ENCODE data around the gene VCAM1.

The VCAM1 gene

DNA sequence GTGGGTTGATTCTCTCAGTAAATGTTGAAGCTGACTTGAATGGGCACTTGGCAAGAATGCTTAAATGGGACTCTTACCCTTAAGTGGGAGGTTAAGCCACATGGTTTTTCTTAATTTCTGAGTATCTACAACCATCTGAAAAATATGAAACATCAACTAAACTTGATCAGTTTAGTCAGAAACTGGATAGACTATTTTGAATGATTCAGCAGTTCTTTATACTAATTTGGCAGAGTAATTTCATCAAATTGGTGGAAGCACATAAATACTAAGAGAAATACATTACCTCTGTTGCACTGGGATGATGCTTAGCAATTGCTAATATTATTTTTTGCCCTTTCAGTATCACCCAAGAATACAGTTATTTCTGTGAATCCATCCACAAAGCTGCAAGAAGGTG is 4.7 kb downstream of the VCAM1 start:
- DNase-seq (ENCODE audit: low spot score): no peak

- no peak for DNase-seq (ENCODE audit: low spot score)
Observed at GRCh38 chr1:100730130-100730529, 10.6 kb downstream of the VCAM1 start.

DNA sequence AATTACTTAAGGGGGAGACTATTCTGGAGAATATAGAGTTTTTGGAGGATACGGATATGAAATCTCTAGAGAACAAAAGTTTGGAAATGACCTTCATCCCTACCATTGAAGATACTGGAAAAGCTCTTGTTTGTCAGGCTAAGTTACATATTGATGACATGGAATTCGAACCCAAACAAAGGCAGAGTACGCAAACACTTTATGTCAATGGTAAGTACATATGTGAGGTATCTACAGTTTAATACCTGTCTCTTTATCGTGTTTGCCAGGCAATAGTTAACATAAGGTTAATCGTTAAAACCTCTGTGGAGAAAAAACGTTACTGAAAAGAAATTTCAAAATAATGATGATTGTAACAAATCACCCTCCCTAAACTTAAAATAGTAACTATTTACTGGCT is 11.8 kb downstream of the VCAM1 start:
- no peak for DNase-seq (ENCODE audit: low spot score)

GRCh38 chr1:100731758-100732157 is 12.2 kb downstream of the VCAM1 start:
- no peak for DNase-seq (ENCODE audit: low spot score)

DNA sequence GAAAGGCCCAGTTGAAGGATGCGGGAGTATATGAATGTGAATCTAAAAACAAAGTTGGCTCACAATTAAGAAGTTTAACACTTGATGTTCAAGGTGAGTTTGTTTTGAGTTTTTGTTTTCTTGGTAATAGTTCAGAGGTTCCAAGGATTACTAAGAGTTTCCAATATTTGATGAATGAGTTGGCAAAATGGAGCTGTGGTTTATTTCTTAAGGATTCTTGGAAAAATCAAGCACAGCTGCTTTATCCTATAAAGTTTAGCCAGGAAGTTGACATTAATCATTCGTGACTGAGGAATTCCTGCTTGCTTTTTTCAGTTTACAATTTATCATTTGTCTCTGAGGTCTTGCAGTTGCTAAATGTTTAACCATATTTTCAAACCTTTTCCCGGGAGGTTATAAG is 15.1 kb downstream of the VCAM1 start:
- DNase-seq (ENCODE audit: low spot score): no peak

GRCh38 chr1:100735244-100735643 is 15.7 kb downstream of the VCAM1 start:
- DNase-seq (ENCODE audit: low spot score): no peak

DNA sequence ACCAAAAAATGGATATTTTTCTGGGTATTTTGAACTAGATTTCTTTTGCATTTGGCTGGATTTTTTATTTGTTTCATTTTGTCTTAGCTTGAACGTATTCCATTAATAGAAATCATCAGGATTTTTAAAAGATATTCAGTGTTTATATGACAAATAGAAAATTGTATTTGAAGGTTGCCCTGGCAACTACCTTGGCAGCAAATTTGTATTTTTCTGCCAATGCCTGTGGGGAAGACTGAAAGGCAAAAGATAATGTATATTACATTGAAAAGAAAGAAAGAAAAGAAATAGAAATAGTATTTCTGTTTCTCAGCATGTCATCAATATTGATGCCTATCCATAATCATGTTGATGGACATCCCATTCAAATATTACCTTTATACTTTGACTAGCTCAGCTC is 16.8 kb downstream of the VCAM1 start:
- no peak for DNase-seq (ENCODE audit: low spot score)

DNA sequence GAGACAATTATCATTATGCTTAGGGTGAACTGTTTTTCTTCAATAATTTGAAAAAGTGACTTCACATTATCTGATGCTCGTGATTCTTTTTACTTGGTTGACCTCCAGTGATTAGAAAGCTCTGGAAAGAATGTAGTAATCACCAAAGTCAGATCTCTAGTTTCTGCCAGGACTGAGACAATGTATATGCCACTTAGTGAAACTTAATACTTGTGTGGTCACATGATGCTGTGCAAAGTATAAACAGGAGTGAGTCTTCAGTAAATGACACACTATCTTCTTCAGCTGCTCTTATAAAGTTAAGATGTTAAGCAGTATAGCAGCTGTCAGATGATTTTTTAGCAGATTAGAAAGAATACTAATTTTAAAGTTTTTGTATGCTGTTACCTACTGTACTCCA is 17.2 kb downstream of the VCAM1 start:
- no peak for DNase-seq (ENCODE audit: low spot score)

DNA sequence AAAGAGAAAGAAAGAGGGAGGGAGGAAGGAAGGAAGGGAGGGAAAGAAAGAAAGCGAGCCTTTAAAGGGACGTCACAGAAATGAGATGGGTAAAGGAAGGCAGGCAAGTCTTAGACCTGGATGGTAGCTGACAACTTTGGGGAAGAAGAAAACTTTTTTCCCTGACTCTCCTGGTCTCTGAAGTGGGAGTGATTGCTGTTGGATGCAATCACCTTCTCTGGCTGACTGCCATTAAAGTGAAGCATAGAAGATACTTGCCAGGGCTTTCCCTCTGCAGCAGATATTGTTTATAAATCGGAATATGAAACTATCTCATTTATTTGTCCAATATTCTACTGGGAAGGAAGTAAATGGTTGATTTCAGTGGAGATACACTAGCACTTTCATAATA is 27.0 kb downstream of the VCAM1 start:
- DNase-seq (ENCODE audit: low spot score): no peak

DNA sequence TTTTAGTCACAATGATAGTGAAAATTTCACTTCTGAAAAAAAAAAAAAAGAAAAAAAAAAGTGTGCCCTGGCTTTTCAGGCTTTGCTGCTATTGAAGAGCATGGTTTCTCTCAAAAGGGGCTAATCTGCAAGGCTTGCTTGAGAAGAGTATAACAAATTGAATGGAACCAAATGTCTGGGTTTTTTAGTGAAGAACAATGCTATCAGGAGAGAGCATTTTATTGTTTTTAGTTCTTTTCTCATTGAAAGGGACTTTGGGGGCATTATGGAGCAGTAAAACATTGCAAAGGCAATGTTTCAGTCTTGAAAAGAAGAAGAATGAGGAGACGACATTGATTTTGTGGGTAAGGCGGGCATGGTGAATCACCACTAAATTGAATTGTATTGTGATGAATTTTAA is 28.2 kb downstream of the VCAM1 start:
- no peak for DNase-seq (ENCODE audit: low spot score)

- DNase-seq (ENCODE audit: low spot score): no peak
Observed at GRCh38 chr1:100750005-100750885, 30.7 kb downstream of the VCAM1 start.

DNA sequence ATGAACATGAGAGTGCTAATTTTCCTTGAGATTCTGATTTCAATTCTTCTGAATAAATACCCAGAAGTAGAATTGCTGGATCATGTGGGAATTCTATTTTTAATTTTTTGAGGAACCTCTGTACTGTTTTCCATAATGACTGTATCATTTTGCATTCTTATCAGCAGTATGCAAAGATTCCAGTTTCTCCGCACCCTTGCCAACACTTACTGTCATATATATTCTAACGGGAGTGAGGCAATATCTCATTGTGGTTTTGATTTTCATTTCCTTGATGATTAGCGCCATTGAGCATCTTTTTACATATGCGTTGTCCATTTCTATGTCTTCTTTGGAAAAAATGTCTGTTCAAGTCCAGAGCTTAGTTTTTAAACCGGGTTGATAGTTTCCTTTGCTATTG is 33.2 kb downstream of the VCAM1 start:
- DNase-seq (ENCODE audit: low spot score): no peak

DNA sequence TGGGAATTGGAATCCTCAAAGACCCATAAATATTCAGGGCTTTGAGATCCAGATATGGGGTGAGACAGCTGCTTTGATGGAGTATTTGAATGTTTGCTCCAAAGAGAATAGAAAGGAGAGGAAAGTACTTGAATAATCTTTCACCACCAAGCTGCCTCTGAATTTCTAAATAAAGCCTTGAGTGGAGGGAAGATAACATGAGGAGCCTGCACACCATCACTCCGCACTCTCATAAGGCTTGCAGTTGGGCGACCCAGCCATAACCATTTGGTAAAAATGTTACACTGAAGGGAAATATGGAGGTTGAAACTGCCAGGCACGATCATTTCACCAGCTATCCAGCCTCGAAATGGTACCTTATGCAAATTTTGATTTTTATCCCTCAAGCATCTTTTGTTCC is 38.4 kb downstream of the VCAM1 start:
- DNase-seq (ENCODE audit: low spot score): no peak

- DNase-seq (ENCODE audit: low spot score): no peak
Observed at GRCh38 chr1:100759188-100759587, 39.6 kb downstream of the VCAM1 start.

- no peak for DNase-seq (ENCODE audit: low spot score)
Observed at GRCh38 chr1:100760511-100760910, 41.0 kb downstream of the VCAM1 start.

GRCh38 chr1:100762461-100762860 is 42.9 kb downstream of the VCAM1 start:
- DNase-seq (ENCODE audit: low spot score): no peak

GRCh38 chr1:100767176-100767890 is 47.8 kb downstream of the VCAM1 start:
- DNase-seq (ENCODE audit: low spot score): no peak

GRCh38 chr1:100769323-100769722 is 49.8 kb downstream of the VCAM1 start:
- DNase-seq (ENCODE audit: low spot score): no peak

DNA sequence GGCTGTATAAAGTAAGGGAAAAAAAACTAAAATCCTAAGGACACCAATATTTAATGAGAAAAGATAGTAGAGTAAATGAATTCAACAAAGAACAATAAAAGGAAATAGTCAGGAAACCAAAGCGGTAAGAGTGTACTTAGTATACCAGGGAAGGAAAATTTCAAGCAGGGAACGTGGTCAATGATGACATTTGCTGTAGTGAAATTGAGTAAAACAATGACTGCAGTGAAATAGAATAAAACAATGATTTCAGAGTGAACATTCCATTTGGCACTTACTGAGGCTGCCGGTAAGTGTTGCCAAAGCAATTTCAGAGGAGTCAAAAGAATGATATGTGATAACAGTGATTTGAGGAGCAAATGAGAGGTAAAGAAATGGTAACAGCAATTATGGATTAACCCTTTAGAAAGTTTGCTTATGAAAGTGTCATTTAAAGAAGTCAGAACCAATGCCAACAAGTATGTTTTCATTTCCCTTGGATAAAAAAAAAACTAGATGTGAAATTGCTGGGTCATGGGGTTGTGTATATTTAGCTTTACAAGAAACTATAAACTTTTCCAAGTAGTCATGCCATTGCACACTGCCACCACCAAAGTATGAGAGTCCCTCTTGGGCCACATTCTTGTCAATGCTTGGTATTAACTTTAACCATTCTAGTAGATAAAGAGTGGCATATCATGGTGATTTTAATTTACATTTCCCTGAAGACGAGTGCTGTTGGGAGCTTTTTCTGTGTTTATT is 50.5 kb downstream of the VCAM1 start:
- DNase-seq (ENCODE audit: low spot score): no peak

GRCh38 chr1:100773444-100773843 is 53.9 kb downstream of the VCAM1 start:
- DNase-seq (ENCODE audit: low spot score): no peak

GRCh38 chr1:100774370-100774769 is 54.8 kb downstream of the VCAM1 start:
- no peak for DNase-seq (ENCODE audit: low spot score)

GRCh38 chr1:100775483-100775882 is 55.9 kb downstream of the VCAM1 start:
- no peak for DNase-seq (ENCODE audit: low spot score)

DNA sequence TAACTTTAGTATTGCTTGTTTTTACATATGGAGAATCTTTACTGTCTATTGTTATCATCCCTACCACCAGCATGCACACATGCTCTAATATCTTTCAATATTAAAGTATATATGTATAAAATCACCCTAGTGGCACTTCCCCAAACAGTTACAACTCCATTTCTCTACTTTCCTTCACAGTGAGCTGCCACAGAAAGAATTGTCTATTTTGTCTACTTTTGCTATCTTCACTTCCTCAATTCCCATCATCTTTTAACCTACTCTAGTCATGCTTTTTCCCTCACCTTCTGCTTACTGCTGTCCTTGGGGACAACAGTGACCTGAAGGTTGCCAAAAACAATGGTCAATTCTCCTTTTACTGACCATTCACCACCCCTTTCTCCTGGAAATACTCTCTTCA is 59.2 kb downstream of the VCAM1 start:
- no peak for DNase-seq (ENCODE audit: low spot score)
